K562 (cell line): Measurements from ENCODE around the gene SLC12A9. TPM values are rescaled to one million over a fixed set of nuclear protein-coding genes. Genes with fewer than 3 reads are reported as not detected.

ENCODE experiments used
- ATF1 ChIP-seq, 2 experiments: fragments of 450-650 bp in 1 of 2; IDR thresholded peaks; 2 replicates each; pipeline ENCODE4 v1.6.1; 2016; ENCODE audit warnings: missing compliant biosample characterization in 1 of 2, missing genetic modification characterization in 1 of 2
- CREB1 ChIP-seq, 2 experiments: sonication (generic) in 1 of 2; formaldehyde crosslinking in 1 of 2; IDR thresholded peaks; 2 replicates each; pipeline versions ENCODE4 v1.6.1 to v1.8.0; 2012 to 2022; ENCODE audit warnings: inconsistent platforms in 1 of 2, mild to moderate bottlenecking in 1 of 2, missing genetic modification reagents in 1 of 2, moderate library complexity in 1 of 2
- DACH1 ChIP-seq: fragments of 450-650 bp; IDR thresholded peaks from 2 replicates; pipeline ENCODE4 v1.6.1; 2018; ENCODE audit not compliant: partially characterized antibody
- FOXJ2 ChIP-seq: fragments of 200-800 bp; sonication (Bioruptor generic); IDR thresholded peaks from 2 replicates; pipeline ENCODE4 v1.6.1; 2016; ENCODE audit warnings: missing genetic modification characterization, missing compliant biosample characterization
- GATAD2B ChIP-seq: fragments of 450-650 bp; IDR thresholded peaks from 2 replicates; pipeline ENCODE4 v1.6.1; 2017; ENCODE audit warnings: mild to moderate bottlenecking, borderline replicate concordance
- HCFC1 ChIP-seq: IDR thresholded peaks from 2 replicates; pipeline ENCODE4 v1.6.1; 2012; ENCODE audit warnings: low read depth, low read length, improper control_type of control experiment
- KAT2B ChIP-seq: IDR thresholded peaks from one replicate; pipeline ENCODE4 v1.6.1; 2012; ENCODE audit warnings: low read depth, mild to moderate bottlenecking, control low read depth, inconsistent platforms, low read length, moderate library complexity
- KLF13 ChIP-seq: fragments of 450-650 bp; IDR thresholded peaks from 2 replicates; pipeline ENCODE4 v1.6.1; 2016; ENCODE audit warnings: missing genetic modification characterization, low read depth, mild to moderate bottlenecking, missing compliant biosample characterization, moderate library complexity, borderline replicate concordance
- KLF16 ChIP-seq: IDR thresholded peaks from 2 replicates; pipeline ENCODE4 v1.6.1; 2016; ENCODE audit warnings: antibody characterized with exemption
- MYC ChIP-seq, 2 experiments: fragments of 250-450 bp in 1 of 2; sonication (Bioruptor Pico) in 1 of 2; IDR thresholded peaks; 2 replicates each; pipeline versions ENCODE4 v1.5.1 to v1.6.1; 2012 to 2021; ENCODE audit warnings: low read depth in 2 of 2, borderline replicate concordance in 1 of 2, improper control_type of control experiment in 1 of 2, low read length in 1 of 2, mild to moderate bottlenecking in 1 of 2, moderate library complexity in 1 of 2
- PHF21A ChIP-seq: fragments of 450-650 bp; IDR thresholded peaks from 2 replicates; pipeline ENCODE4 v1.6.1; 2017; ENCODE audit warnings: low read depth, borderline replicate concordance
- POLR2B ChIP-seq: fragments of 450-650 bp; IDR thresholded peaks from 2 replicates; pipeline ENCODE4 v1.6.1; 2018; ENCODE audit warnings: low read depth; ENCODE audit not compliant: partially characterized antibody
- RAD21 ChIP-seq, 2 experiments: fragments of 250-450 bp in 1 of 2; fragments of 450-650 bp in 1 of 2; sonication (Bioruptor Pico) in 1 of 2; formaldehyde crosslinking in 1 of 2; IDR thresholded peaks in 1 of 2; conservative IDR thresholded peaks in 1 of 2; 2 replicates each; pipeline versions ENCODE4 v1.4.0 to v1.8.0; 2020 to 2022; ENCODE audit warnings: mild to moderate bottlenecking in 2 of 2, moderate library complexity in 1 of 2
- RFX1 ChIP-seq: fragments of 450-650 bp; IDR thresholded peaks from 2 replicates; pipeline ENCODE4 v1.6.1; 2016; ENCODE audit warnings: mild to moderate bottlenecking, moderate library complexity
- SAFB2 ChIP-seq: fragments of 200-400 bp; formaldehyde crosslinking; IDR thresholded peaks from 2 replicates; pipeline ENCODE4 v1.6.1; 2018; ENCODE audit warnings: borderline replicate concordance, low read length, low read depth, moderate library complexity; ENCODE audit not compliant: severe bottlenecking
- XRCC3 ChIP-seq: fragments of 450-650 bp; IDR thresholded peaks from 2 replicates; pipeline ENCODE4 v1.6.1; 2017; ENCODE audit warnings: mild to moderate bottlenecking, moderate library complexity
- ZKSCAN8 ChIP-seq: fragments of 200-800 bp; sonication (Bioruptor generic); IDR thresholded peaks from 2 replicates; pipeline ENCODE4 v1.6.1; 2016; ENCODE audit warnings: missing genetic modification characterization, missing compliant biosample characterization
- ZNF134 ChIP-seq: fragments of 250-450 bp; sonication (Bioruptor Pico); conservative IDR thresholded peaks from 2 replicates; pipeline ENCODE4 v1.4.0; 2020
- ZNF444 ChIP-seq: fragments of 250-450 bp; sonication (Bioruptor Pico); IDR thresholded peaks from 2 replicates; pipeline ENCODE4 v1.4.0; 2020; ENCODE audit warnings: mild to moderate bottlenecking, moderate library complexity
- ZNF584 ChIP-seq: fragments of 200-800 bp; sonication (Bioruptor generic); IDR thresholded peaks from 2 replicates; pipeline ENCODE4 v1.6.1; 2016; ENCODE audit warnings: low read depth, mild to moderate bottlenecking, missing genetic modification characterization, missing compliant biosample characterization
- ZNF644 ChIP-seq: fragments of 200-800 bp; sonication (Bioruptor generic); IDR thresholded peaks from 2 replicates; pipeline ENCODE4 v1.6.1; 2016; ENCODE audit warnings: low read depth, missing genetic modification characterization, missing compliant biosample characterization
- polyA plus RNA-seq, 8 experiments: library from polyadenylated mRNA; depleted of rRNA in 4 of 8; stranded (reverse) in 5 of 8; unstranded in 3 of 8; fragments of >200 nt; fragmentation: Nextera tagmentation in 2 of 8; fragmentation: Illumina TruSeq in 1 of 8; extraction: Ambion mirVana in 2 of 8; extraction: Trizol in 1 of 8; gene quantifications; 2 replicates each; pipeline versions ENCODE4 v1.2.1 to v1.2.3, GENCODE V29; 2011 to 2014; ENCODE audit warnings: inconsistent platforms in 1 of 8, missing spikeins in 1 of 8
- total RNA-seq, 7 experiments: library from RNA; depleted of rRNA in 6 of 7; stranded (reverse); fragments of >200 nt in 6 of 7; fragmentation: Illumina TruSeq in 2 of 7; extraction: Trizol in 2 of 7; gene quantifications; 2 replicates each; pipeline versions ENCODE4 v1.2.1 to v1.2.3, GENCODE V29; 2011 to 2021; ENCODE audit warnings: low replicate concordance in 1 of 7
- TF ChIP-seq, protein P1 (sequence below): fragments of 450-650 bp; formaldehyde crosslinking; IDR thresholded peaks from 2 replicates; pipeline ENCODE4 v1.4.0; 2020; ENCODE audit warnings: mild to moderate bottlenecking, mixed read lengths
- TF ChIP-seq, protein P2 (sequence below): fragments of 250-450 bp; sonication (Bioruptor Pico); IDR thresholded peaks from 2 replicates; pipeline ENCODE4 v1.5.0; 2021
- TF ChIP-seq, protein P3 (sequence below): IDR thresholded peaks from 2 replicates; pipeline ENCODE4 v1.6.1; 2011; ENCODE audit not compliant: insufficient read length; ENCODE audit errors: extremely low read depth

SLC12A9 gene
- total and polyA plus RNA-seq, 9 of the 15 experiments (the other 6 are each of a cell fraction or from before 2014, with no cell fraction given) = 0.06 to 20.2 (median 10.7) TPM

DNA sequence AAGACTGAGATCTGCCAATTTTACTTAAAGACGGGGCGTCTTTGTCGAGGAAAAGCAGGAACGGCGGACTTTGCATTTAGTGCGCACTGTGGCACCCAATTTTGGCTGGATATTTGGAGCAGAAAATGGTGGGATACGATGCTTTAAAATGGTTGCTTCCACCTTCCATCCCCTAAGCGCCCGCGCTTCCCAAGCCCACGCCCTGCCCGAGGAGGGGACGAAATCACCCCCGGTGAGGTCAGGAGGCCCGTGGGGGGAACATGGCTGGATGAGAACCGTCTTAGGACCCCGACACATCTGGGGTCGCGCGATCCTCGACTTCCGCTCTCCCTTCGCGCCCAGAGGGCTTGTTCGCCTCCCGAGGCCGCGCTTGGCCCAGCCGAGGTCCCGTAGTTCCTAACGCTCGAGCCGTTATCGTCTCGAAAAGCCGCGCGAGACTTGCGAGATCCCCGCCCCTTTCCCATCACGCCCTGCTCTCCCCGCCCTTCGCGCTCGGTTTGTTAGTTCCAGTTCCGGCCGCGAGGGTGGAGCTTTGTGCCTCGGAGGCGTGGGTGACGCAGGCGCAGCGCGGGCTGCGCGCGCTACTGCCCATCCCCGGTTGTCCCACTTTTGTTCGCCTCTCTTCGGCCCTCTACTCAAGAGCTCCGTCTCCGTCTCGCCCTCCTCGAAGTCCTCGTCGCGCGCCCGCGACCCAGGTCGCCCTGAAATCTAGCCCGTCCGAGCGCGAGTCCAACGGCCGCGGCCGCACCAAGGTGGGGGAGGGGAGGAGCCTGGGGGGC is 22.3 kb downstream of the SLC12A9 start, which contains the start of gene SRRT (continued):
- TF ChIP-seq CREB1 (IDR thresholded peaks at IDR 0.05) = peak; percentile 71; the same call in 1 of the 2 replicates
- peak; percentile 85 for TF ChIP-seq CREB1 (CRISPR knock-in tag; IDR thresholded peaks at IDR 0.05)
- TF ChIP-seq XRCC3 = no peak
- TF ChIP-seq DACH1 = no peak
- TF ChIP-seq KAT2B = no peak
- no peak for TF ChIP-seq SAFB2
- TF ChIP-seq ZNF584 (CRISPR knock-in tag) = peak; percentile 84
- no peak for TF ChIP-seq ZKSCAN8 (CRISPR knock-in tag)
- TF ChIP-seq RAD21 (CRISPR knock-in tag; conservative IDR thresholded peaks at IDR 0.05 in 1 of 2, IDR thresholded peaks at IDR 0.05 in 1 of 2) = 0 out of 4 replicates have a peak, but pooled peaks of 1 of the 2 experiments have one; percentile 3
- TF ChIP-seq, protein P1, sequence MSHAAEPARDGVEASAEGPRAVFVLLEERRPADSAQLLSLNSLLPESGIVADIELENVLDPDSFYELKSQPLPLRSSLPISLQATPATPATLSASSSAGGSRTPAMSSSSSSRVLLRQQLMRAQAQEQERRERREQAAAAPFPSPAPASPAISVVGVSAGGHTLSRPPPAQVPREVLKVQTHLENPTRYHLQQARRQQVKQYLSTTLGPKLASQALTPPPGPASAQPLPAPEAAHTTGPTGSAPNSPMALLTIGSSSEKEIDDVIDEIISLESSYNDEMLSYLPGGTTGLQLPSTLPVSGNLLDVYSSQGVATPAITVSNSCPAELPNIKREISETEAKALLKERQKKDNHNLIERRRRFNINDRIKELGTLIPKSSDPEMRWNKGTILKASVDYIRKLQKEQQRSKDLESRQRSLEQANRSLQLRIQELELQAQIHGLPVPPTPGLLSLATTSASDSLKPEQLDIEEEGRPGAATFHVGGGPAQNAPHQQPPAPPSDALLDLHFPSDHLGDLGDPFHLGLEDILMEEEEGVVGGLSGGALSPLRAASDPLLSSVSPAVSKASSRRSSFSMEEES (CRISPR knock-in tag) = no peak
- peak; percentile 11; the same call in 1 of the 2 replicates for TF ChIP-seq ZNF444
- TF ChIP-seq ZNF644 (tag) = peak; percentile 58; the same call in 1 of the 2 replicates
- TF ChIP-seq ATF1 (CRISPR knock-in tag; IDR thresholded peaks at IDR 0.05) = no peak
- TF ChIP-seq ATF1 (tag; IDR thresholded peaks at IDR 0.05) = peak; percentile 80
- no peak for TF ChIP-seq FOXJ2 (tag)
- 0 out of 2 replicates have a peak, but pooled peaks have one; percentile 62 for TF ChIP-seq GATAD2B
- peak; percentile 72 for TF ChIP-seq HCFC1
- TF ChIP-seq KLF16 = peak; percentile 76; the same call in 1 of the 2 replicates
- no peak for TF ChIP-seq RFX1
- peak; percentile 93; the same call in 1 of the 2 replicates for TF ChIP-seq MYC (IDR thresholded peaks at IDR 0.05; ENCODE audit: low read depth, low read length)
- peak; percentile 83; the same call in 1 of the 2 replicates for TF ChIP-seq MYC (CRISPR knock-in tag; IDR thresholded peaks at IDR 0.05; ENCODE audit: borderline replicate concordance, low read depth)
- peak; percentile 98 for TF ChIP-seq POLR2B
- 0 out of 2 replicates have a peak, but pooled peaks have one; percentile 18 for TF ChIP-seq KLF13 (tag)
- TF ChIP-seq, protein P2, sequence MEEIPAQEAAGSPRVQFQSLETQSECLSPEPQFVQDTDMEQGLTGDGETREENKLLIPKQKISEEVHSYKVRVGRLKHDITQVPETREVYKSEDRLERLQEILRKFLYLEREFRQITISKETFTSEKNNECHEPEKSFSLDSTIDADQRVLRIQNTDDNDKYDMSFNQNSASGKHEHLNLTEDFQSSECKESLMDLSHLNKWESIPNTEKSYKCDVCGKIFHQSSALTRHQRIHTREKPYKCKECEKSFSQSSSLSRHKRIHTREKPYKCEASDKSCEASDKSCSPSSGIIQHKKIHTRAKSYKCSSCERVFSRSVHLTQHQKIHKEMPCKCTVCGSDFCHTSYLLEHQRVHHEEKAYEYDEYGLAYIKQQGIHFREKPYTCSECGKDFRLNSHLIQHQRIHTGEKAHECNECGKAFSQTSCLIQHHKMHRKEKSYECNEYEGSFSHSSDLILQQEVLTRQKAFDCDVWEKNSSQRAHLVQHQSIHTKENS = no peak
- TF ChIP-seq PHF21A = no peak; the same call in 1 of the 2 replicates
- TF ChIP-seq ZNF134 (CRISPR knock-in tag) = no peak; the same call in 1 of the 2 replicates
- TF ChIP-seq, protein P3, sequence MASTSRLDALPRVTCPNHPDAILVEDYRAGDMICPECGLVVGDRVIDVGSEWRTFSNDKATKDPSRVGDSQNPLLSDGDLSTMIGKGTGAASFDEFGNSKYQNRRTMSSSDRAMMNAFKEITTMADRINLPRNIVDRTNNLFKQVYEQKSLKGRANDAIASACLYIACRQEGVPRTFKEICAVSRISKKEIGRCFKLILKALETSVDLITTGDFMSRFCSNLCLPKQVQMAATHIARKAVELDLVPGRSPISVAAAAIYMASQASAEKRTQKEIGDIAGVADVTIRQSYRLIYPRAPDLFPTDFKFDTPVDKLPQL = no peak
